Measurements from ENCODE around the gene EFNA3.

Gene EFNA3

DNA sequence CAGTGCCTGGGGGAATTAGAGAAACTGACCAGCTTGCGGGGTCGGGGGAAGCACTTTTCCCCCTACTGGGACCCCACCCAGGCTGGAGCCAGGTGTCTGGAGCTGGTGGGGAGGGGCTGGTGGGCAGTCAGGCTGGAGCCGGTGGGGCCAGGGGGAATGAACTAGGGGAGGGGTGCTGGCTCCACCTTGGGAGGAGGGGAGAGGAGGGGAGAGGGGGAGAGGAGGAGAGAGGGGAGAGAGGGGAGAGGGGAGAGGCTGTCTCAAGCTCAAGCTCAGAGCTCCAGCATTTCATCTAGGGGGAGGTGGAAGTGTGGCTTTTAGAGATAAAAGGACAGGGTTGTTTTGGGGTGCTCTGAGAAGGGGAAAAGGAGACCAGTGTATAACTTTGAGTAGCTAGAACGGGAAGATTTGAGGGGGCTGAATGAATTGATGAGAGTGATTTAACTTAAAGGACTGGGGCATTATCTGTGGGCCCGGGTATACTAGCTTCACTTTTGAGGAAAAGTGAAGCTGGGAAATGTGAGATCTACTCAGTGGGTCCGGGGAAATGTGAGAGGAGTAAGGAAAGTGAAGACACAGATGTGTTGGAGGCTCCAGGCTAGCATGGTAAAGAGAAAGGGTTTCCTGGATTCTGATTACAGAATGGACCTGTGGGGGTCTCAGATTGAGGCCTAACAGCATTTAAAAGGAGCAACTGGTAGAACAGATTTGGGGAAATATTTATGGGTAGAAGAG is 51.8 kb downstream of the EFNA3 start:
- in situ Hi-C loops (cut with HindIII; ENCODE audit: low pct_unique_long_range_greater_than_20kb, low sequenced_read_pairs) = no loop called here
- no peak for DNase-seq (ENCODE audit: low read depth in 1 of 2, low spot score in 1 of 2)
- no peak for TF ChIP-seq JUND (IDR thresholded peaks at IDR 0.05; ENCODE audit: low read depth)

DNA sequence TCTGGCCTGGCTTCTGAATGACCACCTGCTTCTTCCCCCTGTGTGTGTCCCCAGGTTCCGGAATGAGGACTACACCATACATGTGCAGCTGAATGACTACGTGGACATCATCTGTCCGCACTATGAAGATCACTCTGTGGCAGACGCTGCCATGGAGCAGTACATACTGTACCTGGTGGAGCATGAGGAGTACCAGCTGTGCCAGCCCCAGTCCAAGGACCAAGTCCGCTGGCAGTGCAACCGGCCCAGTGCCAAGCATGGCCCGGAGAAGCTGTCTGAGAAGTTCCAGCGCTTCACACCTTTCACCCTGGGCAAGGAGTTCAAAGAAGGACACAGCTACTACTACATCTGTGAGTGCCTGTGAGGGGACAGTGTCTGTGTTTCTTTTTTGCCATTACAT is 52.6 kb downstream of the EFNA3 start:
- no peak for DNase-seq (ENCODE audit: low read depth in 1 of 2, low spot score in 1 of 2)
- in situ Hi-C loops (cut with HindIII; ENCODE audit: low pct_unique_long_range_greater_than_20kb, low sequenced_read_pairs) = no loop called here
- TF ChIP-seq JUND (IDR thresholded peaks at IDR 0.05; ENCODE audit: low read depth) = no peak

DNA sequence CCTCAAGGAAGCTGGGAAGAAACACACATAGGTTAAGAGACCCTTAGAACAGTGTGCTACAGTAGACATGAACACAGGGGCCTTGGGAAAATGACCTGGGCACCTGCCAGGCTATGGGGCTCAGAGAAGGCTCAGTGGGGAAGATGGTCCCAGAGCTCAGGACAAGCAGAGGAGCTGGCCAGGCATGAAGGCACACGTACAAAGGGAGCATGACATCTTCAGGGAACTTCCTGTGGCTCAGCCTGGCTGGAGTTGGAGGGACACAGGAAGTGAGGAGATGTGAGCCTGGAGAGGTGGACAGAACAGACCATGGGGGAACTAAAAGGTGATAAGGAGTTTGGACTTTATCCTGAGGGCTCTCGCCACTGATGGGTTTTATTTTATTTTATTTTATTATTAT is 53.2 kb downstream of the EFNA3 start:
- in situ Hi-C loops (cut with HindIII; ENCODE audit: low pct_unique_long_range_greater_than_20kb, low sequenced_read_pairs) = no loop called here
- DNase-seq (ENCODE audit: low read depth in 1 of 2, low spot score in 1 of 2) = no peak
- no peak for TF ChIP-seq JUND (IDR thresholded peaks at IDR 0.05; ENCODE audit: low read depth)

DNA sequence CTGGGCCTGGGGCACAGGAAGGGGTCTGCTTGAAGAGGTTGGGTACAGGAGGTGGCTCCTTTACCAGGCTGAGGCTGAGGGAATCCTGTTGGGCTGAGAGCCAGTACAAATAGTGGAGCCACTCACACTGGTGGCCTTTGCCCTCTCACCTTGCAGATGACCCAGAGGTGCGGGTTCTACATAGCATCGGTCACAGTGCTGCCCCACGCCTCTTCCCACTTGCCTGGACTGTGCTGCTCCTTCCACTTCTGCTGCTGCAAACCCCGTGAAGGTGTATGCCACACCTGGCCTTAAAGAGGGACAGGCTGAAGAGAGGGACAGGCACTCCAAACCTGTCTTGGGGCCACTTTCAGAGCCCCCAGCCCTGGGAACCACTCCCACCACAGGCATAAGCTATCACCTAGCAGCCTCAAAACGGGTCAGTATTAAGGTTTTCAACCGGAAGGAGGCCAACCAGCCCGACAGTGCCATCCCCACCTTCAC is 55.2 kb downstream of the EFNA3 start:
- in situ Hi-C loops (cut with HindIII; ENCODE audit: low pct_unique_long_range_greater_than_20kb, low sequenced_read_pairs) = no loop called here
- DNase-seq (ENCODE audit: low read depth in 1 of 2, low spot score in 1 of 2) = peak in 1 of 2 experiments; percentile 26
- TF ChIP-seq JUND (IDR thresholded peaks at IDR 0.05; ENCODE audit: low read depth) = no peak

DNA sequence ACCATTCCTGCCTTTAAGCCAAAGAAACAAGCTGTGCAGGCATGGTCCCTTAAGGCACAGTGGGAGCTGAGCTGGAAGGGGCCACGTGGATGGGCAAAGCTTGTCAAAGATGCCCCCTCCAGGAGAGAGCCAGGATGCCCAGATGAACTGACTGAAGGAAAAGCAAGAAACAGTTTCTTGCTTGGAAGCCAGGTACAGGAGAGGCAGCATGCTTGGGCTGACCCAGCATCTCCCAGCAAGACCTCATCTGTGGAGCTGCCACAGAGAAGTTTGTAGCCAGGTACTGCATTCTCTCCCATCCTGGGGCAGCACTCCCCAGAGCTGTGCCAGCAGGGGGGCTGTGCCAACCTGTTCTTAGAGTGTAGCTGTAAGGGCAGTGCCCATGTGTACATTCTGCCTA is 55.7 kb downstream of the EFNA3 start:
- TF ChIP-seq JUND (IDR thresholded peaks at IDR 0.05; ENCODE audit: low read depth) = no peak
- in situ Hi-C loops (cut with HindIII; ENCODE audit: low pct_unique_long_range_greater_than_20kb, low sequenced_read_pairs) = no loop called here
- DNase-seq (ENCODE audit: low read depth in 1 of 2, low spot score in 1 of 2) = peak in 1 of 2 experiments; percentile 30

DNA sequence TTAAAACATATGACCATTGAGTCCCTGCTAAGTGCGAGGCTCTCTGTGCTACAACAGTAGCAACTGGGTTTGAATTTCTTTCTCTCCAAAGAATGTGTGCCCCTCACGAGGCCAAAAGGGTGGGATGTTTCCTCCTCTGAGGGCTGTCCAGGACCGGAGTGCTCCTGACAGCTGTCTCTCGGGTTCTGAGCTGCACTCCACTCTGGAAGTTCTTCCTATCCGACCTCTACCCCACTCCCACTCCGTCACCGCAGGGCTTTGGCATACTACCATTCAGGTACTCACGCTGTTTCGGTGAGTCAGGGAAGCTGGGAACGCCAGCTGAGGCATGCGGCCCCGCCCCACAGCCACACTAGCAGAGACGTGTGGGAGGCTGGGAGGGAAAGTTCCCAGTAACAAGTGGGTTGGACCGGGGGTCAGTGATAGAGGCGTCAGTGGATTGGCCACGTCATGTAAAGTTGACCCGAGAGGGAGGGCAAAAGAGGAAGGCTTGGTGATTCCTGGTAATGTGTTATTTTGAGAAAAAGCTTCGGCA is 56.3 kb downstream of the EFNA3 start:
- in situ Hi-C loops (cut with HindIII; ENCODE audit: low pct_unique_long_range_greater_than_20kb, low sequenced_read_pairs) = no loop called here
- peak; percentile 80 to 95 for DNase-seq (ENCODE audit: low read depth in 1 of 2, low spot score in 1 of 2)
- TF ChIP-seq JUND (IDR thresholded peaks at IDR 0.05; ENCODE audit: low read depth) = no peak

DNA sequence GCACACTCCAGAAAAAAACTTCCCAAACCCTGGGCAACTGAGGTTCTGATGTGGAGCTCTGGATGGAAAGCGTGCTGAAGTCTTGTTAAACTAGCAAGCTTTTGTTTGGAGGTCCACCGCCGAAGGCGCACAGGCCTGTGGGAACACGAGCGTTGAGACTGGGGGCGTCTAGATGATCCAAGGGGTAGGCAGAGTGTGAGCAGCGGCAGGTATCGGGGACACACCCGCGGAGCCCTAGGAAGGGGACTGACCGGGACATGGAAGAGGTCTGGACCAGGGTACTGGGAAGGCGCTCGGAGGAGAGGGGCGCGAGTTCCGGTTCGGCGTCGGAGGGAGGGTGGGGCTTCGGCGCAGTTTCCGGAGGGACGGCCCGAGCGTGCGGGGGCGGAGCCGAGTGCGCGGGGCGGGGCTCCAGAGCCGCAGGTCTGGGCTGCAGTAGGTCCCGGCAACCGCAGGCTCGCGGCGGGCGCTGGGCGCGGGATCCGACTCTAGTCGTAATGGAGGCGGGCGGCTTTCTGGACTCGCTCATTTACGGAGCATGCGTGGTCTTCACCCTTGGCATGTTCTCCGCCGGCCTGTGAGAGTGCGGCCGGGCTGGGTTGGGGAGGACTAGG is 56.9 kb downstream of the EFNA3 start, which contains the start of gene SLC50A1:
Gene SLC50A1 (plus strand): TSS at position 438 of the 614 bp plus-strand sequence. CDS start 60 bp downstream, at position 498.
- peak; percentile 87 to 95 for DNase-seq (ENCODE audit: low read depth in 1 of 2, low spot score in 1 of 2)
- in situ Hi-C loops (cut with HindIII; ENCODE audit: low pct_unique_long_range_greater_than_20kb, low sequenced_read_pairs) = no loop called here
- no peak for TF ChIP-seq JUND (IDR thresholded peaks at IDR 0.05; ENCODE audit: low read depth)

DNA sequence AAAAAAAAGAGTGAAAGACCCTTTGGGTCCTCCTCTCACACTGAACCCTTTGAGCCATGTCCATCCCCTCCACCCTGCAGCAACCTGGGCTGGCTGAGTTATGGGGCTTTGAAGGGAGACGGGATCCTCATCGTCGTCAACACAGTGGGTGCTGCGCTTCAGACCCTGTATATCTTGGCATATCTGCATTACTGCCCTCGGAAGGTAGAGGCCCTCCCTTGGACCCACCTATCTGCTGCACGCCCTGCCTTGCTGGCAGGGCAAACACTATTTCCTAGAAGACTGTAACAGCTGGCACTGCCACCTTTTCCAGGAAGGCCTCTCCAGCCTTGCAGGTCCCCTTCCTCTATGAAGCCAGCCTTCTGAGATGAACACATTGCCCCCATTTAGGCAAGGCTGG is 58.1 kb downstream of the EFNA3 start:
- DNase-seq (ENCODE audit: low read depth in 1 of 2, low spot score in 1 of 2) = no peak
- no peak for TF ChIP-seq JUND (IDR thresholded peaks at IDR 0.05; ENCODE audit: low read depth)
- in situ Hi-C loops (cut with HindIII; ENCODE audit: low pct_unique_long_range_greater_than_20kb, low sequenced_read_pairs) = no loop called here
